ENCODE measurements around the gene SOCS1. TPM values are rescaled to one million over a fixed set of nuclear protein-coding genes. Genes with fewer than 3 reads are reported as not detected.

Gene SOCS1
- total and polyA plus RNA-seq, 2 of the 4 experiments (the other 2 are of a cell fraction), result 2.0 to 22.0 TPM

DNA sequence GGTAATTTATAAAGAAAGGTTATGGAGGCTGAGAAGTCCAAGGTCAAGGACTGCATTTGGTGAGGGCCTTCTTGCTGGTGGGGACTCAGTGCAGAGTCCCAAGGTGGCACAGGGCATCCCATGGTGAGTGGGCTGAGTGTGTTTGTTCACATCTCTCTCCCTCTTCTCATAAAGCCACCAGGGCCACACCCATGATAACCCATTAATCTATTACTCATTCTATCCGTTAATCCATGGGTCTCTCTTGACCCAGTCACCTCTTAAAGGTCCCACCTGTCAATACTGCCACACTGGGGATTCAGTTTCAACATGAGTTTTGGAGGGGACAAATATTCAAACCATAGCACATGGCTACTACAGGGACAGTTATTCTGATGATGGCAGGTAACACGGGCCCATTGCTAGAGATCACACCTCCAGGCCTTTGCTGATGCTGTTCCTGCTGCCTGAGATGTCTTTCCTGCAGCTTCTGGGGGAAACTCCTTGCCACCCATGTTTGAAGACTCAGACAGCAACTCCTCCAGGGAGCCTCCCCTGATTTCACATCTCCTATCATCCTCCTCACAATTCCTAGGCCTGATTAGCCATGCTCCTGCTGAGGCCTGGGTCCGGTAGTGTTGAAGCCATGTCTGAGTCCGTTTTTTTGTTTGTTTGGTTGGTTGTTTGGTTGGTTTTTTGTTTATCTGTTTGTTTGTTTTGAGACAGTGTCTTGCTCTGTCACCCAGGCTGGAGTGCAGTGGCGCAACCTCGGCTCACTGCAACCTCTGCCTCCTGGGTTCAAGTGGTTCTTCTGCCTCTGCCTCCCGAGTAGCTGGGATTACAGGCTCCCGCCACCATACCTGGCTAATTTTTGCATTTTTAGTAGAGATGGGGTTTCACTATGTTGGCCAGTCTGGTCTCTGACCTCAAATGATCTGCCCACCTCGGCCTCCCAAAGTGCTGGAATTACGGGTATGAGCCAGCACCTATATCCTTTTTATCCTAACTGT, 16.1 kb downstream of the SOCS1 start:
- no peak overlapping the region for H2AK5ac ChIP-seq (ENCODE audit: low read depth, low read length)
- no TSS peak for BruUV-seq (replicated peaks)
- no peak for ATAC-seq (ENCODE audit: low read depth)
- TF ChIP-seq, protein P1, sequence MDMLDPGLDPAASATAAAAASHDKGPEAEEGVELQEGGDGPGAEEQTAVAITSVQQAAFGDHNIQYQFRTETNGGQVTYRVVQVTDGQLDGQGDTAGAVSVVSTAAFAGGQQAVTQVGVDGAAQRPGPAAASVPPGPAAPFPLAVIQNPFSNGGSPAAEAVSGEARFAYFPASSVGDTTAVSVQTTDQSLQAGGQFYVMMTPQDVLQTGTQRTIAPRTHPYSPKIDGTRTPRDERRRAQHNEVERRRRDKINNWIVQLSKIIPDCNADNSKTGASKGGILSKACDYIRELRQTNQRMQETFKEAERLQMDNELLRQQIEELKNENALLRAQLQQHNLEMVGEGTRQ (IDR thresholded peaks at IDR 0.05; ENCODE audit: low read depth, low read length), result no peak
- TF ChIP-seq RAD21 (IDR thresholded peaks at IDR 0.05; ENCODE audit: low read length) (no peak), POLR2A (IDR thresholded peaks at IDR 0.05; ENCODE audit: low read depth, low read length) (no peak), MAFK (IDR thresholded peaks at IDR 0.05; ENCODE audit: low read depth, low read length) (no peak), MAZ (IDR thresholded peaks at IDR 0.05; ENCODE audit: borderline replicate concordance, low read depth, low read length) (no peak), SMC3 (IDR thresholded peaks at IDR 0.05; ENCODE audit: low read depth, low read length) (no peak), CHD1 (IDR thresholded peaks at IDR 0.05; ENCODE audit: low read depth, low read length) (no peak), NFE2L2 (IDR thresholded peaks at IDR 0.05; ENCODE audit: low read depth, low read length) (no peak), BHLHE40 (IDR thresholded peaks at IDR 0.05; ENCODE audit: low read depth, low read length) (no peak), MXI1 (IDR thresholded peaks at IDR 0.05; ENCODE audit: borderline replicate concordance, low read depth, low read length) (no peak), RCOR1 (IDR thresholded peaks at IDR 0.05; ENCODE audit: insufficient replicate concordance, low read length) (no peak), CEBPB (IDR thresholded peaks at IDR 0.05; ENCODE audit: low read depth, low read length) (no peak)
- TF ChIP-seq, protein P2, sequence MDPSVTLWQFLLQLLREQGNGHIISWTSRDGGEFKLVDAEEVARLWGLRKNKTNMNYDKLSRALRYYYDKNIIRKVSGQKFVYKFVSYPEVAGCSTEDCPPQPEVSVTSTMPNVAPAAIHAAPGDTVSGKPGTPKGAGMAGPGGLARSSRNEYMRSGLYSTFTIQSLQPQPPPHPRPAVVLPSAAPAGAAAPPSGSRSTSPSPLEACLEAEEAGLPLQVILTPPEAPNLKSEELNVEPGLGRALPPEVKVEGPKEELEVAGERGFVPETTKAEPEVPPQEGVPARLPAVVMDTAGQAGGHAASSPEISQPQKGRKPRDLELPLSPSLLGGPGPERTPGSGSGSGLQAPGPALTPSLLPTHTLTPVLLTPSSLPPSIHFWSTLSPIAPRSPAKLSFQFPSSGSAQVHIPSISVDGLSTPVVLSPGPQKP (IDR thresholded peaks at IDR 0.05; ENCODE audit: borderline replicate concordance, low read depth, low read length), result no peak
- TF ChIP-seq, protein P3, sequence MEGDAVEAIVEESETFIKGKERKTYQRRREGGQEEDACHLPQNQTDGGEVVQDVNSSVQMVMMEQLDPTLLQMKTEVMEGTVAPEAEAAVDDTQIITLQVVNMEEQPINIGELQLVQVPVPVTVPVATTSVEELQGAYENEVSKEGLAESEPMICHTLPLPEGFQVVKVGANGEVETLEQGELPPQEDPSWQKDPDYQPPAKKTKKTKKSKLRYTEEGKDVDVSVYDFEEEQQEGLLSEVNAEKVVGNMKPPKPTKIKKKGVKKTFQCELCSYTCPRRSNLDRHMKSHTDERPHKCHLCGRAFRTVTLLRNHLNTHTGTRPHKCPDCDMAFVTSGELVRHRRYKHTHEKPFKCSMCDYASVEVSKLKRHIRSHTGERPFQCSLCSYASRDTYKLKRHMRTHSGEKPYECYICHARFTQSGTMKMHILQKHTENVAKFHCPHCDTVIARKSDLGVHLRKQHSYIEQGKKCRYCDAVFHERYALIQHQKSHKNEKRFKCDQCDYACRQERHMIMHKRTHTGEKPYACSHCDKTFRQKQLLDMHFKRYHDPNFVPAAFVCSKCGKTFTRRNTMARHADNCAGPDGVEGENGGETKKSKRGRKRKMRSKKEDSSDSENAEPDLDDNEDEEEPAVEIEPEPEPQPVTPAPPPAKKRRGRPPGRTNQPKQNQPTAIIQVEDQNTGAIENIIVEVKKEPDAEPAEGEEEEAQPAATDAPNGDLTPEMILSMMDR (conservative IDR thresholded peaks at IDR 0.05; ENCODE audit: low read depth, low read length), result no peak

More for the DNA sequence above, 16.1 kb downstream of the SOCS1 start:
- dilution Hi-C loops (cut with HindIII; ENCODE audit: low sequenced_read_pairs, unreplicated experiment) (no loop called here), intact Hi-C loops (cut with micrococcal nuclease) (no loop called here), in situ Hi-C loops (cut with MboI; ENCODE audit: low sequenced_read_pairs) (no loop called here)
- WGBS, 2 experiments (ENCODE audit: extremely low coverage in 2 of 2, insufficient read length in 1 of 2), result 73% methylated on average over 3 of the region's 10 CpGs; no CpG with 5 or more reads in 1 of the 2 experiments
- DNase-seq, result no peak
- no peak overlapping the region for H2BK15ac ChIP-seq (ENCODE audit: low read depth, low read length)
- no peak overlapping the region for H3K4ac ChIP-seq (ENCODE audit: low read depth, low read length)
- no peak overlapping the region for H2BK20ac ChIP-seq (ENCODE audit: low read depth, low read length)
- H2BK5ac ChIP-seq (ENCODE audit: low read depth, low read length, poor library complexity, severe bottlenecking), result no peak overlapping the region
- H3K9me3 ChIP-seq (ENCODE audit: control insufficient read depth, insufficient read depth, low read length), result no peaks in the 10 kb centered on the region
- no peak overlapping the region for H4K5ac ChIP-seq (ENCODE audit: low read depth, low read length)
- H3K4me2 ChIP-seq (ENCODE audit: low read depth, low read length), result no peak overlapping the region
- no peak overlapping the region for H2AK9ac ChIP-seq (replicated peaks; ENCODE audit: low read depth, low read length, poor library complexity)
- H3K79me1 ChIP-seq (ENCODE audit: low read depth in 1 of 2, low read length in 2 of 2), result no peaks in the 10 kb centered on the region
- no peak overlapping the region for H3K23ac ChIP-seq (ENCODE audit: low read depth, low read length)
- CTCF ChIA-PET, result no interaction called here
- no peak overlapping the region for H4K8ac ChIP-seq (ENCODE audit: low read depth in 2 of 2, low read length in 2 of 2)
- no peaks in the 10 kb centered on the region for H4K20me1 ChIP-seq (ENCODE audit: insufficient read depth, low read length)
- H4K91ac ChIP-seq (ENCODE audit: insufficient read depth, low read depth, low read length), result no peak overlapping the region
- H3K4me1 ChIP-seq (ENCODE audit: control insufficient read depth, insufficient read depth, low read length), result 0 out of 2 replicates have a peak, but pooled peaks cover 2% of the 10 kb centered on the region
- no peak overlapping the region for H3K27ac ChIP-seq (ENCODE audit: insufficient read depth, low read length)
- no peak overlapping the region for H3K56ac ChIP-seq (ENCODE audit: extremely low read depth, insufficient read depth, low read length)
- H2BK120ac ChIP-seq (ENCODE audit: low read depth, low read length), result no peak overlapping the region
- no peaks in the 10 kb centered on the region for H3K36me3 ChIP-seq (ENCODE audit: control insufficient read depth, insufficient read depth, low read length)
- H3K14ac ChIP-seq (replicated peaks; ENCODE audit: low read depth, low read length), result no peak overlapping the region
- H3K9me1 ChIP-seq (ENCODE audit: insufficient read depth, low read length), result no peaks in the 10 kb centered on the region; the same call in 1 of the 2 replicates
- no peak overlapping the region for H3K4me3 ChIP-seq (ENCODE audit: insufficient read depth, low read depth, low read length)
- H2AFZ ChIP-seq (replicated peaks; ENCODE audit: low read length, poor library complexity), result no peak overlapping the region
- POLR2A ChIA-PET (ENCODE audit: unreplicated experiment), result no interaction called here
- H3K18ac ChIP-seq (ENCODE audit: low read depth, low read length), result no peak overlapping the region
- no peak overlapping the region for H3K9ac ChIP-seq (ENCODE audit: low read depth, low read length)
- H3K27me3 ChIP-seq (ENCODE audit: control insufficient read depth, insufficient read depth, low read length), result peaks cover 6% of the 10 kb centered on the region

Data from IMR-90 (cell line).